ENCODE measurements around the gene FGGY.

DNA sequence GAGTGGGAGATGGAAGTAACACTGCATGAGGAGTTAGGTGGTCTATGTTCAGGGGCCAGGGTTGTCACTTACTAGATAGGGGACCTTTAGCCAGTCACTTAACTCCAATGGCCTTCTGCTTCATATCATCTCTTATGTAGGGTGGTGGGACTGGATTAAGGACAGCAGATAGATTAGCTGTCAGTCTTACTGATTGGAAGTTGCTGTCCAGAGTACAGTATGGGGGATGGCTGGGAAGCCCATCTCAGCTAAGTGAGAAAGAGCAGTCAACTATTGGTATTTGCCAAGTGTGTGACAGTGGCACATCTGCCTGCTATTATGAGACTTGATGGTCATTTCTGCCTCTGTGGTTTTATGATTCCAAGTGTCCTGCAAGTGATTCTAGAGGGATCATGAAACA is 130.9 kb downstream of the FGGY start:
- TF ChIP-seq CTCF (IDR thresholded peaks at IDR 0.05; ENCODE audit: borderline replicate concordance, extremely low read depth, low read length, poor library complexity, severe bottlenecking) (no peak), EZH2 (IDR thresholded peaks at IDR 0.05; ENCODE audit: borderline replicate concordance, low read depth, low read length, severe bottlenecking) (no peak)

All from DND-41 (cell line).